KOPT-K1 (cell line): ENCODE data around the gene ETV6.

ENCODE experiments used
- H3K27ac ChIP-seq: fragments of 200-600 bp; sonication (generic); 2 replicates; pipeline ENCODE4 v1.5.1; 2016; ENCODE audit warnings: antibody characterized with exemption, mild to moderate bottlenecking, low read depth, low read length; ENCODE audit not compliant: poor library complexity, severe bottlenecking
- H3K36me3 ChIP-seq: fragments of 200-600 bp; sonication (generic); 2 replicates; pipeline ENCODE4 v1.5.1; 2017; ENCODE audit warnings: antibody characterized with exemption, mild to moderate bottlenecking, low read length, moderate library complexity; ENCODE audit not compliant: insufficient read depth
- H3K9me3 ChIP-seq: fragments of 200-600 bp; sonication (generic); 2 replicates; pipeline ENCODE4 v1.5.1; 2017; ENCODE audit warnings: antibody characterized with exemption, low read length, mild to moderate bottlenecking; ENCODE audit not compliant: insufficient read depth, poor library complexity, severe bottlenecking

The ETV6 gene

DNA sequence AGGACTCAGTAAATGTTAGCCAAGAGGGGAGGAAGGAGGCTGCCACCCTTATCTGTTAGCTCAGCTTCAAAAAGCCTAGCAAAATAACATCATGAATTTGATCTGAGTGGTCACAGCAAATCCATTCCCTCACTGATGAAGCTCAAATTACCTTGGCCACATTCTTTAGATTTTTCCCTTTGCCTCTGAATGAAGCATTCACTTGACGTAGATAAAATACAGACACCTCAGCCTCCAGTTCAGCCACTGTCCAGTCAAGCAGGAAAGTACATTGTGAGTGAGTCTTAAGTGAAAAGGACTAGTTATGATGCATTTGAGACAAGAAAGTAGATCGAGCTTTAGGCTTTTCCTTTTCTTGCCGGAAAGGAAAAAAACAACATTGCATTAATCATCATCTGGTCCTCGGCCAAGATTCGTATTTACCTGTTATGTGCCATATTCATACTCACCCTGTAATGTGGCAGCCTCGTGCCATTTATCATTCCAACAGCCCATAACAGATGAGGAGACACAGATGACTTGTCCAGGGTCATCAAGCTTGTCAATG is 146.5 kb downstream of the ETV6 start:
- peak overlapping the region; percentile 97 for H3K27ac ChIP-seq
- H3K36me3 ChIP-seq, result peaks cover 3% of the 10 kb centered on the region
- no peaks in the 10 kb centered on the region for H3K9me3 ChIP-seq

DNA sequence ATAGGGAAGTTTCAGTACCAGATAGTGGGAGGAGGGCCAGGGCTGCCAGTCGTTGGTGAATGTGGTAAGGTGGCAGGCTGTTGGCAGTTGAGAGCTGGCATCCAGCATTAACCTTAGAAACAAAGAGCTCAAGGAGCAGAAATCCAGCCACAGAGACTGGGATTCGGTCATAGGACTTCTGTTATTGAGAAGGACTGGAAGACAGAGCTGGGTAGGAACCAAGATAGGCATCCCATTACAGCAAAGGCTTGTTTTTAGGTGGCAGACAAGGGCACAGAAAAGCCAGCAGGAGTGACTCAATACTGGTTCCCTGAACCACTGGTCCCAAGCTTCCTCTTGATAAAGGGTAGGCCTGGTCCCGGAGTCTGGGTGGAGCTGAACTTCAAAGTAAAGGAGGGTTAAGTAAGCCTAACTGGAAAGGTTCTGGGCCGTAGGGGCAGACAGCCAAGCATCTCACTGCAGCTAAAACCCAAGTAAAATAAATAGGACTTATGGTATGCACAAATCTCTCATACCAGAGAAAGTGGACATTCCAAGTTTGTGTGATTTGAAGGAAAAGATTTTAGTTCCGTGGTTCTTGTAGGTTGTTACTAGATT is 147.9 kb downstream of the ETV6 start:
- Histone ChIP-seq H3K36me3 (no peaks in the 10 kb centered on the region; the same call in 1 of the 2 replicates), H3K27ac (peak overlapping the region; percentile 97)

DNA sequence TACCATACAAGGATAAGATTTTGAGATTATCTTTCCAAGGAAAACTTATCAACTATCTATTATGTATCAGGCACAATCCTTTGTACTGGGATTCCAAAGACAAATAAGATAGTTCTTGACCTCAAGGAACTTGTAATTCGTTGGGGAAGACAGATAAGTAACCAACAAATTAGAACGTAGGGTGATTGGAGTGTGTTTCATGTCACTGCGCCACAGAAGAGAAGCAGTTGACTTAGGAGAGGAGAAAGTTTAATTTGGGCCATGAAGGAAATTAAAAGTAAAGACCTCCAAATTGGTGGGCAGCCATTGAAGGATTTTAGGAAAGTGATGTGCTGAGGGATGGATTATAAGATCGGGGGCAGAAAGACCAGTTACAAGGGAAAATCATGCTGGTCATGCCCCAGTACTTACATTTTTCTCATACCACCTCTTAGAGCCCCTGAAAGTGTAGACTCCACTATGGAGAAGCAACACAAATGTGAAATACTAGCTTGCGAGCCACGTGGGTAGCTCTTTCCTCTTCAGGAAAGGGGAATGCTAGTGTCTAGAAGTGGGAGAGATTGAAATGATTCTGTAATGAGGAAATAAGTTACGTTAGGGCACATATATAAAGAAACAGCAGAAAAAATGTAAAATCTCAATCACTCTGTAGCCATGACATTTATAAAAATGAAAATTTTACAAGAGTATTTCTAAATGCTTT is 148.7 kb downstream of the ETV6 start:
- Histone ChIP-seq H3K9me3 (no peaks in the 10 kb centered on the region), H3K27ac (peak overlapping the region; percentile 97), H3K36me3 (no peaks in the 10 kb centered on the region; the same call in 1 of the 2 replicates)

More for the DNA sequence above, 147.9 kb downstream of the ETV6 start:
- no peaks in the 10 kb centered on the region for H3K9me3 ChIP-seq

DNA sequence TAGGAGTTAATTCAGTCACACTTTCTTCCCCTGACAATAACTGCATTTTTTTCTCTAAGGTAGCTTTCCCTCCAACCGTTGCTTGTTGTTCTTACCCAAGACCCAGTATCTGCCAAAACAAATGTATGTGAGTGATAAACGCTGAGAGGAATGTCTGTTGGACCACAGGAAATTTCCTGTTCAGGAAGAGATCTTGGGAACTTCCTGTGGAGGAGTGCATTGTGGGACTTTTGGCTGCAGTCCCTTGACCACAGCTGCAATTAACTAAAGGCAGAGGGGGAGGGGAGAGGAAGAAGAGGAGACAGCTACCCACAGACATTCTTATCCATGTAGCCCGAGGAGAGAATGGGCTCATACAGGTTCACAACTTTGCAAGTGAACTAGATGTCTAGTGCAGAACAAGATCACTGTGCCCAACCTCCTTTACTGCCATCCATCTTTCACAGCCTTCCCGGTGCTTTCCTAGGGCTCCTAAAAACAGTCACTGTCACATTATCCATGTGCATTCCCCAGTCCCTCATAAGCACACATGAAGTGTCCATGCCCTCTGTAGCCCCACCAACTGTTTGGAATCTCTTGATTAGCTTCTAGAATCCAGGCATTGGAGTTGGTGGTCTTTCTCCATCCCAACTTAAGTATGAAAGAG is 149.5 kb downstream of the ETV6 start:
- Histone ChIP-seq H3K27ac (peak overlapping the region; percentile 97), H3K9me3 (no peaks in the 10 kb centered on the region), H3K36me3 (no peaks in the 10 kb centered on the region; the same call in 1 of the 2 replicates)

DNA sequence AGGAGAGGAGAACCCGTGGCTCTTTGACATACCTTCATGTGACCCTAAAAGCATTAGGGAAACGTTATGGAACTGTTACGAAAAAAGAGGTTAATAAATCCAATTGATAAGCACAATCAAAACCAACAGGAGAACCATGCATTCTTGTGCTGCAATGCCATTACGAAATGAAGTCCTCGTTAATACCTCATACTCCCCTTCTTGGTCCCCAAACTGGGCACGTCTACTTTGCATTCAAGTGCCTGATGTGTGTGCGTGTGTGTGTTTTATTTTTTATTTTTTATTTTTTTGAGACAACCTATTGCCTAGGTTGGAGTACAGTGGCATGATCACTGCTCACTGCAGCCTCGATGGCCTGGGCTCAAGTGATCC is 150.0 kb downstream of the ETV6 start:
- Histone ChIP-seq H3K27ac (peak overlapping the region; percentile 97), H3K36me3 (no peaks in the 10 kb centered on the region; the same call in 1 of the 2 replicates), H3K9me3 (no peaks in the 10 kb centered on the region)

DNA sequence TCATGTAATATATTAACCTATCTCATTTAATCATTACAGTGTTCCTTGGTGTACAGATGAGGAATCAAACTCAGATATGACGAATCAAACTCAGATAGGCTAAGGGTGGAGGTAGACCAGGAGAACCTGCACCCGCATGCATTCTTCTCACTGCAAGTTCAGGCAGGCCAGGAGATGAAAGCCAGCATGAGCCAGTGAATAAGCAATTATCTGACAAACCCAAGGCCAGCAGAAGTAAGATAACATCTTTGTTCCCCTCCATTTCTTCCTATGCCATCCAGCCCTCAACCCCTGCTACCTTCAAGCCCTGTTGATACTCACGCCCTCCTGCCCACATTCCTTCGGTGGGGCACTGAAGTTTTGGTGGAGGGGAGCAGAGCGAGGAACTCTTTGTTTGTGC is 152.2 kb downstream of the ETV6 start:
- Histone ChIP-seq H3K9me3 (no peaks in the 10 kb centered on the region), H3K36me3 (no peaks in the 10 kb centered on the region; the same call in 1 of the 2 replicates), H3K27ac (peak overlapping the region; percentile 97)

DNA sequence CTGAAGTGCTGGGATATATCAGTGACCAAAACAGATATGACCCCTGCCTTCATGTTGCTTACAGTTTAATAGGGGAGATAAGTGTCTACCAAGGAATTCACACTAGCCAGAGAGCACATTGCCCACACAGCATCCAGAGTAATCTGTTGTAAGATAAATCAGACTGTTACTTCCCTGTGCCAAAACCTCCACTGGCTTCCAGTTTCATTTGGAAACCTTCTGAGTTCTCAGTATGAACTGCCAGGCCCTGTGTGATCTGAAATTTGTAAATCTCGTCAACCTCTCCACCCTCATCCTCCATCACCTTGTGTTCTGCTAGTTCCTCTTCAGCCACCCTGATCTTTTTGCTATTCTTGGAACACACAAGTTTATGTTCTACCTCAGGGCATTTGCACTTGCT is 154.7 kb downstream of the ETV6 start:
- Histone ChIP-seq H3K9me3 (no peaks in the 10 kb centered on the region), H3K27ac (peak overlapping the region; percentile 97), H3K36me3 (no peaks in the 10 kb centered on the region; the same call in 1 of the 2 replicates)

DNA sequence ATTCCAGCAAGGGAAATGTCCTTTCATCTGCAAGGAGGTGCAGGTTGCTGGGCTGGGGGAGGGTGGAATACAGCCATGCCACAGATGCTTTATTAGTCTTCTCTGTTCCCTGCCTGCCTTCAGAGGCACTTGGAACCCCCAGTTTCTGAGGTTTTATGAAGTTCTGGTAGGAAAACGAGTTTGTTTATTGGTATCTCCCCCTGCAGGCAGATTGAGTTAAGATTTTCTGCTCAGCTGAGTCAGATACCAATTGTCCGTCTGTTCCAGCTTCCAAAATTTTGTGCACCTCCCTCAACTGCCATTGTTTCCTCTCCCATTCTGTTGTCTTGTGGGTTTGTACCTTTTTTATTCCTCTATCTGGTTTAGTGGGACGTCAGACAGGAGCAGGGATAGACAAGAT is 155.6 kb downstream of the ETV6 start:
- Histone ChIP-seq H3K36me3 (no peaks in the 10 kb centered on the region; the same call in 1 of the 2 replicates), H3K9me3 (no peaks in the 10 kb centered on the region), H3K27ac (peak overlapping the region; percentile 97)

DNA sequence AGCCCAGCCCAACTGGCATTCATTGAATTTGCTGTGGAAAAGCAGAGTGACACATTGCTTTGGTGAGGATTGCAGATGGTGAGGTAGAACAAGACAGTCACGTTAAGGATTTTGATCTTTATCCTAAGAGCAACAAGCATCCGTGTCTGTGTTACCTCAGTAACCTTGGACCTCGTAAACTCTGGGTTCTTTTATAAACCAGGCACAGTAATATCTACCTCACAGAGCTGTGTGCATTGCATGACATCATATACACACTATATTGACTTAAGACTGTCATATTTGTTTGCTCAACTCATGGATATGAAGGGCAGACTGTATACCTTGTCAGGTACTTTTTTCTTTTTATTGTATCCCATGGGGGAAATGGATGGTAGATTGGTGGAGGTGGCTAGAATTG is 156.2 kb downstream of the ETV6 start:
- peak overlapping the region; percentile 97 for H3K27ac ChIP-seq
- no peaks in the 10 kb centered on the region for H3K36me3 ChIP-seq
- no peaks in the 10 kb centered on the region for H3K9me3 ChIP-seq

DNA sequence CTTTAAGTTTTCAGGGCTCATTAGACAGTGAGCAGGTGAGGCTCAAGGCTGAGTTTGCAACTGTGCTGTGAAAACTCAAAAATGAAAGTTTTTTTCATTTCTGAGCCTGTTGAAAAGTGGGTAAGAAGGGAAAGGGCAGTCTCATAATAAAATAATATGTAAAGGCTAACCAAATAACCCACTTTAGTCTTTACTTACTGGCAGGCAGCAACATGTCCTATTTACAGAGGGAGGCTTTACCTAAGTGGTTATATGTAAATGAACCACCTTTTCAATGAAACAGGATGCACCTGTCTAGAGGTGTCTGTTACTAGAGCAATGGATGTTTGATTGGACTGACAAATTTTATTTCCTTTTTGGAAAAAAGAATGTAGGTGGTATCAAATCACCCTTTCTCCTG is 158.0 kb downstream of the ETV6 start:
- Histone ChIP-seq H3K27ac (peak overlapping the region; percentile 97), H3K36me3 (no peaks in the 10 kb centered on the region), H3K9me3 (no peaks in the 10 kb centered on the region)

DNA sequence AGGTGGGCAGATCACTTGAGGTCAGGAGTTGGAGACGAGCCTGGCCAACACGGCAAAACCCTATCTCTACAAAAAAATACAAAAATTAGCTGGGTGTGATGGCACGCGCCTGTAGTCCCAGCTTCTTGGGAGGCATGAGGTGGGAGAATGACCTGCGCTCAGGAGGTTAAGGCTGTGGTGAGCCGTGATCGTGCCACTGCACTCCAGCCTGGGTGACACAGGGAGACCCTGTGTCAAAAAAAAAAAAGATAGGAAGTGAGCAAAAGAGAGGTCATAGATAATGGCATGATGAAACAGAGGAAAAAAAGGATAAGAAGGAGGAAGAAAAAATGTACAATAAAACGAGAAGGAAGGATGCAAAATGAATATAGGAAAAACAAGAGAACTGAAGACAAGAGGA is 159.5 kb downstream of the ETV6 start:
- H3K27ac ChIP-seq, result peak overlapping the region; percentile 97
- no peaks in the 10 kb centered on the region for H3K36me3 ChIP-seq
- H3K9me3 ChIP-seq, result no peaks in the 10 kb centered on the region

DNA sequence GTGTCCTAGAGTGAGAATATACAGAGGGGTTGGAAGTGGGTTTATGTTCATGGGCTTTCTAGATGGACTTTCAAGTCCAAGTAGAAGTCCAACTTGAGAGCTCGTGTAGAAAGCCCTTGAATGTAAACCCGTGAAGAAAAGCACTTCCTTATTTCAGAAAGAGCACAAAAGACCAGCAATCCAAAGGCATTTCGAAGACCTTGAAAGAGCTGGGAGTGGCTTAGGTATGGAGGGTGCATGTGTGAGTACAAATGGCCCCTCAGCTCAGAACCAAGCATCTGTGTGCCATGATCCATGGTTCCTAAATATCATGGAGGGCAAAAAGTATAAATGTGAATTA is 160.7 kb downstream of the ETV6 start:
- Histone ChIP-seq H3K36me3 (no peaks in the 10 kb centered on the region), H3K9me3 (no peaks in the 10 kb centered on the region), H3K27ac (peak overlapping the region; percentile 97)

DNA sequence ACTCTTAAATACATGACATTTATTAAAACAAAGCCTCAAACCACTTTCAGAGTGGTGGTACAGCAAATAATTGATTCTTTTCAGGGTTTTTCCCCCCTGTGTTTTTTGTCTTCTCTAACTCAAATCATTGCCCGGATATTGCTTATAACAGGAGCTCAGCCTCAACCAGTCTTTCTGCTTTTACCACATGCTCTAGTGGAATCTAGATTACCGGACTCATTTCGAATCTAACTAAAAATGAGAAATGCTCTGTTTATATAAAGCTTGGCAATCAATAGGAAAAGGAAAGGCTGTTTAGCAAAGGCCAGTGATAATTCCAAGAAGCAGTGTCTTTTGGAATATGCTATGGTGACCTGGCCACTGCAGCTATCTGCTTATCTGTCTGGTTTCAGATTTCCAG is 161.5 kb downstream of the ETV6 start:
- no peaks in the 10 kb centered on the region for H3K36me3 ChIP-seq
- no peaks in the 10 kb centered on the region for H3K9me3 ChIP-seq
- H3K27ac ChIP-seq, result peak overlapping the region; percentile 97

DNA sequence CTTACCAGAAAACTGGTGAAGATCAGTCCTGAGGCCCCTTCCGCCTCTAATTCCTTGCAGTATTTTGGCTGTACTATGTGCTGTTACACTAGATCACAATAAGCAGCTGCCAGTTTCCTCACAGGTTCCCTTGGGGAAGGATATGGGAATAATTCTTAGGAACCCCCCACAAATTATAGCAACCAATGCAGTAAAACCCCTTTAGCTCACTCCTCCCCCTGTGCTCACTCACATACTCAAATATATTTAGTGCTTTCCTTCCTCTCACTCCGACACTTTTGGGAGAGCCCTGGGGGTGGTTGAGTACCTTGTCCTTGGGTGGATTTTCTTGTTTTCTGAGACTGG is 162.7 kb downstream of the ETV6 start:
- H3K9me3 ChIP-seq, result no peaks in the 10 kb centered on the region
- peak overlapping the region; percentile 97 for H3K27ac ChIP-seq
- H3K36me3 ChIP-seq, result no peaks in the 10 kb centered on the region

DNA sequence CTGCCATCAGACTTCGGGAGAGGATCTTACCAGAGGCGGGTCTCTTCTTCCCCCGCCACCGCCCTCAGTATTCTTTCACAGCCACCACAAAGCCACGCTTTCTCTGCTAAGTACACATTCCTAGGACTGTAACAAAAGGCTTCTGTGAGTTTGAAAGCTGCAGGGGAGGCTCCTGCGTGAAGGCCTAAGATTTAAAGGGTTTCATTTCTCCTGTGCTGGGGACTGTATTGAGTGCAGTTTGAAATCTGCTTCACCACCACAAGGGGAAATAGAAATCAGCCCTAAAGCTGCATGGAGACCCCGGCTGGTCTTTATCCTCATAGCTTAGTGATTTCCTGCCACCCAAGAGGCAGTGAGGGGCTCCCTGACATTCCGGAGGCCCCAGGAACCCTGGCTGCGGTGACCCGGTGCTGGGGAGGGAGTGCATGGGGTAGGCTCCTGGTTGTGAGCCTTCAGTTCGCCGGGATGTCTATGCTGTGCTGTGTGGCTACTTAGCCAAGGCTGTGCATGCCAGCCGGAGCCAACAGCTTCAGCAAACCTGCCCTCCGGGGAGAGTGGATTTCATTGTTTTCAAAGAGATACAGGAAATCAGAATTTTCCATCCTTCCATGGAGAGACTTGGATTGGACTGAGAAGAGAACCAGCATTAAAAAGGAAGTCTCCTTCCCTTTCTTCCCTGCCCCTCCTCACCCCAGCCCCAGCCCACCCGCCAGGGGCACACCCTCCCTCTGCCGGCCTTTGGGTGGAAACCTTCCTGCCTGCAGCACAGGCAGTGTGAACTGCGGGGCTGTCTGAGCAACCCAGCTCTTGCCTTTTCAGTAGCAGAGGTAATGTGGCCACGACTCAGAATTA is 163.3 kb downstream of the ETV6 start:
- Histone ChIP-seq H3K27ac (peak overlapping the region; percentile 97), H3K9me3 (no peaks in the 10 kb centered on the region), H3K36me3 (no peaks in the 10 kb centered on the region)
